ENCODE data around the gene MARK4. TPM values are rescaled to one million over a fixed set of nuclear protein-coding genes. Genes with fewer than 3 reads are reported as not detected.

The MARK4 gene
- total and polyA plus RNA-seq, 2 experiments from 2014 or later: 4.9 to 11.6 TPM

DNA sequence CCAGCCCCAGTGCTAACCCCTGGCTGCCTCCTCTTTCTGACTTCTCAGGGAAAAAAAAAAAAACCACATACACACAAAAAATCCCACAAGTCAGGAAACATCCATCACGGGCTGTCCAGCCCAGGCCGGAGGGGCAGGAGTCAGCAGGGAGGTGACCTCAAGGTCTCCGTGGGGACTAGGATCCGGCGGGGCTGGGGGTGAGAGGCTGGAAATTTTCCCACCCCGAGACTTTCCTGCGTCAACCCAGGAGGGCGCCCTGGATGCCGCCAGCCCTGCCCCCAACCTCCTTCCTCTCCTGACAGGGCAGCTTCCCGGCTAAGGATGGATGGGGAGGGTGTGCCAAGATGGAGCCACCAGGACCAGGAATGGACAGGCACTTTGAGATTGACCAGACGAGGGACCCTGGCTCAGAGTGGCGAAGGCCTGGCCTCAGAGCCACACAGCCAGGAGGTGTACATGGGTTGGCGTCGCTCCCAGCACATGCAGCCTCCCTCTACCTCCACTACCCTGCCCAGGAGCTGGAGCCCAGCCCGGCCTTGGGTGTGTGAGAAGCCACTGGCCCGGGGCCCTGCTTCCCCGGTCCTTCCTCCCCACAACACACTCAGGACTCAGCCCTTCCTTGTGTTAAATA is 39.2 kb upstream of the MARK4 start:
- Histone ChIP-seq H3K36me3 (ENCODE audit: low read depth) (no peaks in the 10 kb centered on the region), H3F3A (ENCODE audit: insufficient read depth) (no peaks in the 10 kb centered on the region), H3K9me3 (ENCODE audit: low read depth) (no peaks in the 10 kb centered on the region), H3K27ac (no peak overlapping the region), H3K79me2 (ENCODE audit: insufficient read depth) (no peaks in the 10 kb centered on the region), H4K20me1 (ENCODE audit: insufficient read depth) (no peaks in the 10 kb centered on the region), H3K9ac (no peak overlapping the region), H3K4me1 (ENCODE audit: insufficient read depth) (no peaks in the 10 kb centered on the region), H3K27me3 (replicated peaks; ENCODE audit: insufficient read depth) (peaks cover 20% of the 10 kb centered on the region), H3K4me3 (no peak overlapping the region), H3K4me2 (ENCODE audit: unreplicated experiment) (no peak overlapping the region), H2AFZ (no peak overlapping the region), H3K9me2 (ENCODE audit: insufficient read depth) (no peaks in the 10 kb centered on the region)
- TF ChIP-seq EZH2 (IDR thresholded peaks at IDR 0.05; ENCODE audit: insufficient read depth, poor library complexity, severe bottlenecking) (no peak), EZH2phosphoT487 (IDR thresholded peaks at IDR 0.05; ENCODE audit: insufficient read depth, low read depth) (no peak)
- in situ Hi-C loops (cut with MboI): no loop called here
- WGBS, 2 experiments (ENCODE audit: low coverage in 1 of 2, low lambda C conversion rate in 2 of 2, missing lambda C conversion rate in 2 of 2): 48 to 57% methylated on average over 11 to 17 of the region's 17 CpGs
- DNase-seq: no peak

DNA sequence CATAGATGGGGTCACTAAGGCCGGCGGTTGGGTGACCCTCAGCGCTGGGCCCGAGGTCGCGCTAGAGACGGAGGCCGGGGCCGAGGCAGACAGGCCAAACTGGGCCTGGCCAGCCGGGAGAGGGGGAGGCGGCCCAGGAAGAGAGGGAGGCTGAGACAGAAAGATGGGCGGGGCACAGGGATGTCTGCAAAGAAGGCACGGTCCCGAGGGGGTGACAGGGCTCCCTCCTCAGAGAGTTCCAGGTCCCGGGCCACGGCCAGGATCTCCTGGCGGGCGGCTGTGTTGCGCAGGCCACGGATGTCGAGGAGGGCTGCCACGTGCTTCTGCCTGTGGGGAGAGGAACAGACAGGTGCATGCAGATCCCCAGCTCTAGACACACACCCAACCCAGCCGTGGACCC is 38.0 kb upstream of the MARK4 start:
- Histone ChIP-seq H3K27me3 (replicated peaks; ENCODE audit: insufficient read depth) (peaks cover 30% of the 10 kb centered on the region), H3K4me2 (ENCODE audit: unreplicated experiment) (no peak overlapping the region), H4K20me1 (ENCODE audit: insufficient read depth) (no peaks in the 10 kb centered on the region), H3K36me3 (ENCODE audit: low read depth) (no peaks in the 10 kb centered on the region), H2AFZ (no peak overlapping the region), H3F3A (ENCODE audit: insufficient read depth) (no peaks in the 10 kb centered on the region), H3K4me3 (no peak overlapping the region), H3K9ac (no peak overlapping the region), H3K9me3 (ENCODE audit: low read depth) (no peaks in the 10 kb centered on the region), H3K27ac (no peak overlapping the region), H3K9me2 (ENCODE audit: insufficient read depth) (no peaks in the 10 kb centered on the region), H3K79me2 (ENCODE audit: insufficient read depth) (no peaks in the 10 kb centered on the region), H3K4me1 (ENCODE audit: insufficient read depth) (no peaks in the 10 kb centered on the region)
- TF ChIP-seq EZH2phosphoT487 (IDR thresholded peaks at IDR 0.05; ENCODE audit: insufficient read depth, low read depth) (no peak), EZH2 (IDR thresholded peaks at IDR 0.05; ENCODE audit: insufficient read depth, poor library complexity, severe bottlenecking) (no peak)
- 83 to 92% methylated on average over 9 to 23 of the region's 23 CpGs for WGBS, 2 experiments (ENCODE audit: low coverage in 1 of 2, low lambda C conversion rate in 2 of 2, missing lambda C conversion rate in 2 of 2)
- in situ Hi-C loops (cut with MboI): no loop called here
- no peak for DNase-seq

DNA sequence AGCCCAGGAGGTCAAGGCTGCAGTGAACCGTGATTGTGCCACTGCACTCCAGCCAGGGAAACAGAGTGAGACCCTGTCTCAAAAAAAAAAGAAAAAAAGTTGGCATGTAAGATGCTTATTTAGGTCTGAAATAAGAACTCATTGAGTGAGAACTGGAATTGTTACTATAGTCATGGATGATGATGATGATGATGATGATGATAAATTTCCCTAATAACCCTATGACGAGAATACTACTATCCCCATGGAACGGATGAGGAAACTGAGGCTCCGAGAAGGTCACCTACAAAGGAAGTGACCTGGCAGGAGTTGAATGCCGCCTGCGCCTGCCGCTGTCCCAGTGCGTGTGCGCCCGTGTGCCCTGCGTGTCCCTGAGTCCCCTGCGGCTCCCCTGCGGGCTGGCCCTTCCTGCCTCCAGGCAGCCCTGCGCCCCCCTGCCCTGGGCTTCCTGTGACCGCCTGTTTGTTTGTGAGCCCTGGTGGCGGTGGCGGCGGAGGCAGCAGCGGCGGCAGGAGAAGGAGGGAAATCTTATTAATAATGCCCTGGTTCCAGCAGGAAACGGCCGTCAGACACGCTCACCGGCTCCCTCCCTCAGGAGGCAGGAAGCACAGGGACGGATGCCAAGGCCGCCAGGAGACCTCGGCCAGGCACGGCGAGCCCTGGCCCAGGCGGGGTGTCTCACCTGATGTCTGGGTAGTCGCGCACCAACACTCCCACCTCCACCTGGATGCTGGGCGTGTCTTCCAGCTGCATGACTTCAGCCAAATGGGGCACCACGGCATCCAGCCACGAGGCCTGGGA is 35.5 kb upstream of the MARK4 start:
- DNase-seq: no peak
- Histone ChIP-seq H3K27ac (no peak overlapping the region), H3F3A (ENCODE audit: insufficient read depth) (no peaks in the 10 kb centered on the region), H3K9ac (no peak overlapping the region), H3K79me2 (ENCODE audit: insufficient read depth) (no peaks in the 10 kb centered on the region), H3K9me2 (ENCODE audit: insufficient read depth) (no peaks in the 10 kb centered on the region), H3K4me2 (ENCODE audit: unreplicated experiment) (no peak overlapping the region), H4K20me1 (ENCODE audit: insufficient read depth) (no peaks in the 10 kb centered on the region), H3K4me3 (no peak overlapping the region), H3K27me3 (replicated peaks; ENCODE audit: insufficient read depth) (peaks cover 43% of the 10 kb centered on the region), H3K4me1 (ENCODE audit: insufficient read depth) (no peaks in the 10 kb centered on the region), H2AFZ (no peak overlapping the region), H3K36me3 (ENCODE audit: low read depth) (no peaks in the 10 kb centered on the region), H3K9me3 (ENCODE audit: low read depth) (no peaks in the 10 kb centered on the region)
- WGBS, 2 experiments (ENCODE audit: low coverage in 1 of 2, low lambda C conversion rate in 2 of 2, missing lambda C conversion rate in 2 of 2): 29 to 31% methylated on average over 34 of the region's 35 CpGs
- TF ChIP-seq EZH2 (IDR thresholded peaks at IDR 0.05; ENCODE audit: insufficient read depth, poor library complexity, severe bottlenecking): no peak
- TF ChIP-seq EZH2phosphoT487 (IDR thresholded peaks at IDR 0.05; ENCODE audit: insufficient read depth, low read depth): no peak
- in situ Hi-C loops (cut with MboI): no loop called here

DNA sequence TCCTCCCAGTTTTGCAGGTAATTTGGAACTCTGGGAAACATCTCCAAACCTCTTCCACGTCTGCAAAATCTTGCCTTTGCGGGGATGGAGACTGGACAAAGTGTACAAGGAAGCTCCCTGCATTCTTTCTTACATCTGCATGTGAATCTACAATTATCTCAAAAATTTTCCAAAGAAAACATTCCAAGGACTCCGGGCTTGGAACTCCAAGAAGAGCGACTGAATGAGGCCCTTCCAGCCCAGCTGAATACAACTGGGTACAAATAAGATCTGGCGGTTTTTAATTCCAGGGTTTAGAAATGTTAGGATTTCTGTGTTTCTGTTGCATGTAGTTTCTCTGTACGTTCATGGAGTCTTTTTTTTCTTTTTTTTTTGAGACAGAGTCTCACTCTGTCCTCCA is 34.4 kb upstream of the MARK4 start:
- H4K20me1 ChIP-seq (ENCODE audit: insufficient read depth): no peaks in the 10 kb centered on the region
- H3K9me3 ChIP-seq (ENCODE audit: low read depth): no peaks in the 10 kb centered on the region
- TF ChIP-seq EZH2phosphoT487 (IDR thresholded peaks at IDR 0.05; ENCODE audit: insufficient read depth, low read depth): no peak
- TF ChIP-seq EZH2 (IDR thresholded peaks at IDR 0.05; ENCODE audit: insufficient read depth, poor library complexity, severe bottlenecking): peak; percentile 87
- no peak overlapping the region for H3K4me2 ChIP-seq (ENCODE audit: unreplicated experiment)
- no peak overlapping the region for H3K9ac ChIP-seq
- no peak overlapping the region for H3K4me3 ChIP-seq
- H3K79me2 ChIP-seq (ENCODE audit: insufficient read depth): no peaks in the 10 kb centered on the region
- 55 to 59% methylated on average over 6 of the region's 6 CpGs for WGBS, 2 experiments (ENCODE audit: low coverage in 1 of 2, low lambda C conversion rate in 2 of 2, missing lambda C conversion rate in 2 of 2)
- no peaks in the 10 kb centered on the region for H3K9me2 ChIP-seq (ENCODE audit: insufficient read depth)
- no peak overlapping the region for H2AFZ ChIP-seq
- in situ Hi-C loops (cut with MboI): no loop called here
- H3K36me3 ChIP-seq (ENCODE audit: low read depth): no peaks in the 10 kb centered on the region
- H3F3A ChIP-seq (ENCODE audit: insufficient read depth): no peaks in the 10 kb centered on the region
- no peak overlapping the region for H3K27ac ChIP-seq
- peaks cover 43% of the 10 kb centered on the region for H3K27me3 ChIP-seq (replicated peaks; ENCODE audit: insufficient read depth)
- no peak for DNase-seq
- H3K4me1 ChIP-seq (ENCODE audit: insufficient read depth): no peaks in the 10 kb centered on the region

Measured in GM23248 (cell line).